Fibroblast of skin of abdomen (primary cell): ENCODE results near the gene SLC9A8.

Experiments
- DNase-seq: peaks from one replicate; pipeline ENCODE4 v3.0.0-alpha.2; 2013

Gene SLC9A8

GRCh38 chr20:49916146-49917002, 103.7 kb downstream of the SLC9A8 start:
- peak; percentile 17 for DNase-seq

GRCh38 chr20:49918446-49918845, 105.8 kb downstream of the SLC9A8 start:
- DNase-seq, result no peak

- DNase-seq, result no peak
Measured at GRCh38 chr20:49919009-49919408, 106.4 kb downstream of the SLC9A8 start.

- no peak for DNase-seq
Measured at GRCh38 chr20:49919461-49919860, 106.8 kb downstream of the SLC9A8 start.

GRCh38 chr20:49924247-49924646, 111.6 kb downstream of the SLC9A8 start:
- DNase-seq, result no peak

- DNase-seq, result no peak
Measured at GRCh38 chr20:49925901-49926454, 113.3 kb downstream of the SLC9A8 start.

- DNase-seq, result peak; percentile 79
Measured at GRCh38 chr20:49928411-49929141, 115.9 kb downstream of the SLC9A8 start.

GRCh38 chr20:49929142-49929494, 116.5 kb downstream of the SLC9A8 start:
- DNase-seq, result no peak

GRCh38 chr20:49935746-49936152, 123.1 kb downstream of the SLC9A8 start:
- DNase-seq, result no peak

- DNase-seq, result peak; percentile 90
Measured at GRCh38 chr20:49936153-49937026, 123.8 kb downstream of the SLC9A8 start, which contains the start of gene RNF114. TSS of gene RNF114 (plus strand) at chr20:49936397. CDS start at chr20:49936413, 16 bp downstream.

GRCh38 chr20:49937027-49937929, 124.7 kb downstream of the SLC9A8 start:
- no peak for DNase-seq

GRCh38 chr20:49938173-49939163, 125.8 kb downstream of the SLC9A8 start:
- DNase-seq, result peak; percentile 76

- DNase-seq, result no peak
Measured at GRCh38 chr20:49941456-49941855, 128.8 kb downstream of the SLC9A8 start.
